K562 (cell line): Measurements from ENCODE around the gene CCDC9. TPM values are rescaled to one million over a fixed set of nuclear protein-coding genes. Genes with fewer than 3 reads are reported as not detected.

Experiments
- ATAC-seq: fragments of 200-7000 bp; cut with Tn5 transposase; 3 replicates; pipeline ENCODE4 v1.9.1; 2020; ENCODE audit warnings: moderate library complexity
- BruUV-seq: library from RNA; stranded (reverse); fragments of 400-500 nt; replicated peaks from 2 replicates; lab custom pipeline; 2021; lab: Mats Ljungman, UMichigan
- CTCF ChIA-PET: fragments of 300-600 bp; formaldehyde crosslinking; extraction: SDS; loops from one replicate; lab custom pipeline; 2021; ENCODE audit warnings: low intra/inter-chr PET ratio; lab: Yijun Ruan, JAX
- POLR2A ChIA-PET: fragments of 300-600, 350-650 bp; sonication (Branson Sonifier 250); formaldehyde crosslinking; extraction: SDS; loops from one replicate; lab custom pipeline; 2021; ENCODE audit warnings: antibody characterized with exemption, inconsistent platforms; lab: Yijun Ruan, JAX
- DNase-seq, 4 experiments: peaks; one replicate each; pipeline versions ENCODE4 v3.0.0 to v3.0.0-alpha.2; 2011 to 2018; ENCODE audit warnings: low spot score in 3 of 4, mixed read lengths in 3 of 4; ENCODE audit errors: extremely low read depth in 1 of 4
- FAIRE-seq: peaks from 2 replicates; lab custom pipeline; 2011; peaks lifted over from hg19 to GRCh38; lab: Jason Lieb, UNC
- H2AFZ ChIP-seq: 2 replicates; pipeline ENCODE4 v1.6.0; 2011; ENCODE audit warnings: low read depth, low read length, control low read depth, inconsistent platforms
- H3K27ac ChIP-seq: fragments of 200-600 bp; 3 replicates; pipeline ENCODE4 v1.8.0; 2011; ENCODE audit warnings: low read depth, mild to moderate bottlenecking, control low read depth, inconsistent platforms, low read length, moderate library complexity, mixed read lengths; ENCODE audit errors: extremely low read depth
- H3K27me3 ChIP-seq, 2 experiments: fragments of 300-600 bp in 1 of 2; 2 replicates in 1 of 2; 3 replicates in 1 of 2; pipeline versions ENCODE4 v1.6.0 to v1.8.0; 2011; ENCODE audit warnings: inconsistent platforms in 2 of 2, low read length in 2 of 2, mild to moderate bottlenecking in 1 of 2, mixed read lengths in 1 of 2, moderate library complexity in 1 of 2; ENCODE audit not compliant: control insufficient read depth in 2 of 2, insufficient read depth in 2 of 2
- H3K36me3 ChIP-seq: fragments of 300-600 bp; 3 replicates; pipeline ENCODE4 v1.8.0; 2011; ENCODE audit warnings: mild to moderate bottlenecking, low read length, inconsistent platforms; ENCODE audit not compliant: control insufficient read depth, insufficient read depth
- H3K4me1 ChIP-seq, 2 experiments: fragments of 200-600 bp in 1 of 2; replicated peaks in 1 of 2; 2 replicates in 1 of 2; 3 replicates in 1 of 2; pipeline versions ENCODE4 v1.5.1 to v1.8.0; 2011; ENCODE audit warnings: inconsistent platforms in 2 of 2, low read length in 2 of 2, mild to moderate bottlenecking in 1 of 2, mixed read lengths in 1 of 2, moderate library complexity in 1 of 2; ENCODE audit not compliant: control insufficient read depth in 2 of 2, insufficient read depth in 2 of 2
- H3K4me2 ChIP-seq: 2 replicates; pipeline ENCODE4 v1.6.1; 2011; ENCODE audit warnings: low read length, control low read depth, inconsistent platforms, mixed read lengths; ENCODE audit not compliant: insufficient read depth
- H3K4me3 ChIP-seq: fragments of 200-600 bp; sonication (generic), shearing (Covaris generic); 2 replicates; pipeline ENCODE4 v1.5.1; 2016; ENCODE audit warnings: control low read depth, inconsistent platforms
- H3K79me2 ChIP-seq: fragments of 200-600 bp; 3 replicates; pipeline ENCODE4 v1.8.0; 2011; ENCODE audit warnings: low read length, inconsistent platforms; ENCODE audit not compliant: control insufficient read depth, insufficient read depth
- H3K9ac ChIP-seq, 2 experiments: 2 replicates each; pipeline versions ENCODE4 v1.6.0 to v1.6.1; 2011; ENCODE audit warnings: low read depth in 2 of 2, low read length in 2 of 2, control low read depth in 1 of 2, inconsistent platforms in 1 of 2, mild to moderate bottlenecking in 1 of 2, mixed read lengths in 1 of 2; ENCODE audit not compliant: insufficient read depth in 1 of 2
- H3K9me1 ChIP-seq: one replicate; pipeline ENCODE4 v1.6.0; 2011; ENCODE audit warnings: inconsistent platforms, mild to moderate bottlenecking, low read length, moderate library complexity; ENCODE audit not compliant: control insufficient read depth, insufficient read depth
- H3K9me3 ChIP-seq: replicated peaks from 2 replicates; pipeline ENCODE4 v1.5.1; 2011; ENCODE audit warnings: low read depth, low read length, inconsistent platforms; ENCODE audit not compliant: control insufficient read depth, insufficient read depth
- H4K20me1 ChIP-seq: replicated peaks from 2 replicates; pipeline ENCODE4 v1.6.1; 2011; ENCODE audit warnings: low read length, inconsistent platforms, mixed read lengths; ENCODE audit not compliant: control insufficient read depth, insufficient read depth
- ETV1 ChIP-seq: fragments of 450-650 bp; conservative IDR thresholded peaks from 2 replicates; pipeline ENCODE4 v1.6.1; 2016; ENCODE audit warnings: missing genetic modification characterization, control low read depth, low read depth, missing compliant biosample characterization
- TAF15 ChIP-seq: fragments of 200-400 bp; formaldehyde crosslinking; IDR thresholded peaks from 2 replicates; pipeline ENCODE4 v1.6.1; 2017; ENCODE audit warnings: mild to moderate bottlenecking, low read depth, low read length, moderate library complexity
- TAF9B ChIP-seq: fragments of 450-650 bp; IDR thresholded peaks from 2 replicates; pipeline ENCODE4 v1.6.1; 2018; ENCODE audit warnings: mild to moderate bottlenecking; ENCODE audit not compliant: partially characterized antibody
- TSC22D4 ChIP-seq: fragments of 450-650 bp; IDR thresholded peaks from 2 replicates; pipeline ENCODE4 v1.6.1; 2016; ENCODE audit warnings: missing genetic modification characterization, missing biosample characterization, control low read depth
- ZNF212 ChIP-seq: fragments of 450-650 bp; formaldehyde crosslinking; IDR thresholded peaks from 2 replicates; pipeline ENCODE4 v1.4.0; 2020; ENCODE audit warnings: mild to moderate bottlenecking
- ZNF696 ChIP-seq: fragments of 250-450 bp; sonication (Bioruptor Pico); conservative IDR thresholded peaks from 2 replicates; pipeline ENCODE4 v1.4.0; 2020; ENCODE audit warnings: mild to moderate bottlenecking, moderate library complexity
- ZNF707 ChIP-seq: fragments of 250-450 bp; sonication (Bioruptor Pico); conservative IDR thresholded peaks from 2 replicates; pipeline ENCODE4 v1.8.0; 2022; ENCODE audit warnings: inconsistent platforms, mild to moderate bottlenecking, moderate library complexity
- WGBS: fragments of 100-300 bp; shearing (Covaris generic); methylation state at CpG from one replicate; pipeline ENCODE4 v1.1.6; 2016; ENCODE audit warnings: low coverage, mixed read lengths; ENCODE audit not compliant: insufficient coverage; ENCODE audit errors: missing lambda C conversion rate; 5-methylcytosine and 5-hydroxymethylcytosine counted together
- in situ Hi-C: fragments of 300-500 bp; cut with MboI; formaldehyde crosslinking; loops from 4 replicates; pipeline ENCODE4 v1.15.0; 2018; ENCODE audit warnings: inconsistent platforms, mixed read lengths
- intact Hi-C: fragments of 100-400 bp; cut with micrococcal nuclease; formaldehyde crosslinking; loops from 2 replicates; pipeline ENCODE4 v1.14.2; 2022
- polyA plus RNA-seq, 8 experiments: library from polyadenylated mRNA; depleted of rRNA in 4 of 8; stranded (reverse) in 5 of 8; unstranded in 3 of 8; fragments of >200 nt; fragmentation: Nextera tagmentation in 2 of 8; fragmentation: Illumina TruSeq in 1 of 8; extraction: Ambion mirVana in 2 of 8; extraction: Trizol in 1 of 8; gene quantifications; 2 replicates each; pipeline versions ENCODE4 v1.2.1 to v1.2.3, GENCODE V29; 2011 to 2014; ENCODE audit warnings: inconsistent platforms in 1 of 8, missing spikeins in 1 of 8
- total RNA-seq, 7 experiments: library from RNA; depleted of rRNA in 6 of 7; stranded (reverse); fragments of >200 nt in 6 of 7; fragmentation: Illumina TruSeq in 2 of 7; extraction: Trizol in 2 of 7; gene quantifications; 2 replicates each; pipeline versions ENCODE4 v1.2.1 to v1.2.3, GENCODE V29; 2011 to 2021; ENCODE audit warnings: low replicate concordance in 1 of 7
- TF ChIP-seq, protein P1 (sequence below): IDR thresholded peaks from 2 replicates; pipeline ENCODE4 v1.6.1; 2016; ENCODE audit warnings: missing genetic modification characterization, missing compliant biosample characterization
- TF ChIP-seq, protein P2 (sequence below): fragments of 200-800 bp; sonication (Bioruptor generic); IDR thresholded peaks from 2 replicates; pipeline ENCODE4 v1.6.1; 2016; ENCODE audit warnings: missing genetic modification characterization, missing compliant biosample characterization
- TF ChIP-seq, protein P3 (sequence below): fragments of 450-650 bp; formaldehyde crosslinking; IDR thresholded peaks from 2 replicates; pipeline ENCODE4 v1.4.0; 2020; ENCODE audit warnings: mild to moderate bottlenecking, moderate library complexity
- TF ChIP-seq, protein P4 (sequence below): sonication (generic); formaldehyde crosslinking; IDR thresholded peaks from 2 replicates; pipeline ENCODE4 v1.8.1; 2022; ENCODE audit warnings: missing genetic modification reagents

The CCDC9 gene
- total and polyA plus RNA-seq, 9 of the 15 experiments (the other 6 are each of a cell fraction or from before 2014, with no cell fraction given) = 0.23 to 38.6 (median 8.4) TPM

- ATAC-seq (peak; percentile 81), FAIRE-seq (no peak), DNase-seq (peak; percentile 87 to 94 (median 92))
- peak within 1 kb of the TSS; percentile 74 for H3K4me3 ChIP-seq
- peak within 1 kb of the TSS; percentile 95 for H3K27ac ChIP-seq
- no peaks in the 10 kb centered on the region for H4K20me1 ChIP-seq
- intact Hi-C loops = loop anchor here (1.0 kb wide), 1 partner anchor 17 kb away; no protein-coding TSS in a partner anchor
- peak within 1 kb of the TSS; percentile 86 to 99 for H3K9ac ChIP-seq
- in situ Hi-C loops = no loop called here
- H3K9me1 ChIP-seq = no peaks in the 10 kb centered on the region
- H3K4me1 ChIP-seq = peaks cover 35 to 69% of the 10 kb centered on the region in 2 experiments
- H2AFZ ChIP-seq = peak within 1 kb of the TSS; percentile 91
- WGBS = under 1% methylated on average over 30 of the region's 72 CpGs
- H3K9me3 ChIP-seq = no peaks in the 10 kb centered on the region
- no TSS peak for BruUV-seq
- H3K79me2 ChIP-seq = peaks cover 20% of the 10 kb centered on the region
- no peaks in the 10 kb centered on the region for H3K27me3 ChIP-seq
- peak within 1 kb of the TSS; percentile 93 for H3K4me2 ChIP-seq
- peaks cover 26% of the 10 kb centered on the region; the same call in 1 of the 3 replicates for H3K36me3 ChIP-seq
- ChIA-PET CTCF (interaction anchor here (1.0 kb wide), 1 partner anchor 22 kb away, joined by 3 read pairs; no protein-coding TSS in a partner anchor), POLR2A (interaction anchor here (0.5 to 3.2 kb wide), 19 partner anchors 11 to 157 kb away, joined by 3 to 25 read pairs (median 3); partner anchors contain the start of genes CCDC9 and DHX34)
- TF ChIP-seq TSC22D4 (tag) (no peak), TAF9B (no peak), TAF15 (no peak), ETV1 (peak; percentile 66), ZNF696 (CRISPR knock-in tag) (no peak), ZNF707 (CRISPR knock-in tag) (no peak), ZNF212 (CRISPR knock-in tag) (no peak; the same call in 1 of the 2 replicates)
- TF ChIP-seq, protein P1, sequence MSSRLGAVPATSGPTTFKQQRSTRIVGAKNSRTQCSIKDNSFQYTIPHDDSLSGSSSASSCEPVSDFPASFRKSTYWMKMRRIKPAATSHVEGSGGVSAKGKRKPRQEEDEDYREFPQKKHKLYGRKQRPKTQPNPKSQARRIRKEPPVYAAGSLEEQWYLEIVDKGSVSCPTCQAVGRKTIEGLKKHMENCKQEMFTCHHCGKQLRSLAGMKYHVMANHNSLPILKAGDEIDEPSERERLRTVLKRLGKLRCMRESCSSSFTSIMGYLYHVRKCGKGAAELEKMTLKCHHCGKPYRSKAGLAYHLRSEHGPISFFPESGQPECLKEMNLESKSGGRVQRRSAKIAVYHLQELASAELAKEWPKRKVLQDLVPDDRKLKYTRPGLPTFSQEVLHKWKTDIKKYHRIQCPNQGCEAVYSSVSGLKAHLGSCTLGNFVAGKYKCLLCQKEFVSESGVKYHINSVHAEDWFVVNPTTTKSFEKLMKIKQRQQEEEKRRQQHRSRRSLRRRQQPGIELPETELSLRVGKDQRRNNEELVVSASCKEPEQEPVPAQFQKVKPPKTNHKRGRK (tag) = no peak
- TF ChIP-seq, protein P2, sequence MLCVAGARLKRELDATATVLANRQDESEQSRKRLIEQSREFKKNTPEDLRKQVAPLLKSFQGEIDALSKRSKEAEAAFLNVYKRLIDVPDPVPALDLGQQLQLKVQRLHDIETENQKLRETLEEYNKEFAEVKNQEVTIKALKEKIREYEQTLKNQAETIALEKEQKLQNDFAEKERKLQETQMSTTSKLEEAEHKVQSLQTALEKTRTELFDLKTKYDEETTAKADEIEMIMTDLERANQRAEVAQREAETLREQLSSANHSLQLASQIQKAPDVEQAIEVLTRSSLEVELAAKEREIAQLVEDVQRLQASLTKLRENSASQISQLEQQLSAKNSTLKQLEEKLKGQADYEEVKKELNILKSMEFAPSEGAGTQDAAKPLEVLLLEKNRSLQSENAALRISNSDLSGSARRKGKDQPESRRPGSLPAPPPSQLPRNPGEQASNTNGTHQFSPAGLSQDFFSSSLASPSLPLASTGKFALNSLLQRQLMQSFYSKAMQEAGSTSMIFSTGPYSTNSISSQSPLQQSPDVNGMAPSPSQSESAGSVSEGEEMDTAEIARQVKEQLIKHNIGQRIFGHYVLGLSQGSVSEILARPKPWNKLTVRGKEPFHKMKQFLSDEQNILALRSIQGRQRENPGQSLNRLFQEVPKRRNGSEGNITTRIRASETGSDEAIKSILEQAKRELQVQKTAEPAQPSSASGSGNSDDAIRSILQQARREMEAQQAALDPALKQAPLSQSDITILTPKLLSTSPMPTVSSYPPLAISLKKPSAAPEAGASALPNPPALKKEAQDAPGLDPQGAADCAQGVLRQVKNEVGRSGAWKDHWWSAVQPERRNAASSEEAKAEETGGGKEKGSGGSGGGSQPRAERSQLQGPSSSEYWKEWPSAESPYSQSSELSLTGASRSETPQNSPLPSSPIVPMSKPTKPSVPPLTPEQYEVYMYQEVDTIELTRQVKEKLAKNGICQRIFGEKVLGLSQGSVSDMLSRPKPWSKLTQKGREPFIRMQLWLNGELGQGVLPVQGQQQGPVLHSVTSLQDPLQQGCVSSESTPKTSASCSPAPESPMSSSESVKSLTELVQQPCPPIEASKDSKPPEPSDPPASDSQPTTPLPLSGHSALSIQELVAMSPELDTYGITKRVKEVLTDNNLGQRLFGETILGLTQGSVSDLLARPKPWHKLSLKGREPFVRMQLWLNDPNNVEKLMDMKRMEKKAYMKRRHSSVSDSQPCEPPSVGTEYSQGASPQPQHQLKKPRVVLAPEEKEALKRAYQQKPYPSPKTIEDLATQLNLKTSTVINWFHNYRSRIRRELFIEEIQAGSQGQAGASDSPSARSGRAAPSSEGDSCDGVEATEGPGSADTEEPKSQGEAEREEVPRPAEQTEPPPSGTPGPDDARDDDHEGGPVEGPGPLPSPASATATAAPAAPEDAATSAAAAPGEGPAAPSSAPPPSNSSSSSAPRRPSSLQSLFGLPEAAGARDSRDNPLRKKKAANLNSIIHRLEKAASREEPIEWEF (CRISPR knock-in tag) = no peak
- TF ChIP-seq, protein P3, sequence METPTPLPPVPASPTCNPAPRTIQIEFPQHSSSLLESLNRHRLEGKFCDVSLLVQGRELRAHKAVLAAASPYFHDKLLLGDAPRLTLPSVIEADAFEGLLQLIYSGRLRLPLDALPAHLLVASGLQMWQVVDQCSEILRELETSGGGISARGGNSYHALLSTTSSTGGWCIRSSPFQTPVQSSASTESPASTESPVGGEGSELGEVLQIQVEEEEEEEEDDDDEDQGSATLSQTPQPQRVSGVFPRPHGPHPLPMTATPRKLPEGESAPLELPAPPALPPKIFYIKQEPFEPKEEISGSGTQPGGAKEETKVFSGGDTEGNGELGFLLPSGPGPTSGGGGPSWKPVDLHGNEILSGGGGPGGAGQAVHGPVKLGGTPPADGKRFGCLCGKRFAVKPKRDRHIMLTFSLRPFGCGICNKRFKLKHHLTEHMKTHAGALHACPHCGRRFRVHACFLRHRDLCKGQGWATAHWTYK = peak; percentile 19; the same call in 1 of the 2 replicates
- TF ChIP-seq, protein P4, sequence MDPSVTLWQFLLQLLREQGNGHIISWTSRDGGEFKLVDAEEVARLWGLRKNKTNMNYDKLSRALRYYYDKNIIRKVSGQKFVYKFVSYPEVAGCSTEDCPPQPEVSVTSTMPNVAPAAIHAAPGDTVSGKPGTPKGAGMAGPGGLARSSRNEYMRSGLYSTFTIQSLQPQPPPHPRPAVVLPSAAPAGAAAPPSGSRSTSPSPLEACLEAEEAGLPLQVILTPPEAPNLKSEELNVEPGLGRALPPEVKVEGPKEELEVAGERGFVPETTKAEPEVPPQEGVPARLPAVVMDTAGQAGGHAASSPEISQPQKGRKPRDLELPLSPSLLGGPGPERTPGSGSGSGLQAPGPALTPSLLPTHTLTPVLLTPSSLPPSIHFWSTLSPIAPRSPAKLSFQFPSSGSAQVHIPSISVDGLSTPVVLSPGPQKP (CRISPR knock-in tag) = no peak
These were observed 18.0 kb downstream of the CCDC9 start, which contains the start of gene INAFM1 for GRCh38 chr19:47274071-47274890. Gene INAFM1, plus strand, starts transcription at chr19:47274885. Its CDS starts 35 bp downstream, at chr19:47274920.
